IPS-NIHi11 (cell line): ENCODE measurements around the gene INHBC.
"Not testable (repeated sequence)": the region's sequence is repeated elsewhere in the genome, so short reads cannot be mapped to it uniquely, and the experiment has no call there.

ENCODE experiments used
- DNase-seq: peaks from one replicate; pipeline ENCODE4 v3.0.0; 2012; ENCODE audit warnings: mixed read lengths, low spot score

INHBC gene

DNA sequence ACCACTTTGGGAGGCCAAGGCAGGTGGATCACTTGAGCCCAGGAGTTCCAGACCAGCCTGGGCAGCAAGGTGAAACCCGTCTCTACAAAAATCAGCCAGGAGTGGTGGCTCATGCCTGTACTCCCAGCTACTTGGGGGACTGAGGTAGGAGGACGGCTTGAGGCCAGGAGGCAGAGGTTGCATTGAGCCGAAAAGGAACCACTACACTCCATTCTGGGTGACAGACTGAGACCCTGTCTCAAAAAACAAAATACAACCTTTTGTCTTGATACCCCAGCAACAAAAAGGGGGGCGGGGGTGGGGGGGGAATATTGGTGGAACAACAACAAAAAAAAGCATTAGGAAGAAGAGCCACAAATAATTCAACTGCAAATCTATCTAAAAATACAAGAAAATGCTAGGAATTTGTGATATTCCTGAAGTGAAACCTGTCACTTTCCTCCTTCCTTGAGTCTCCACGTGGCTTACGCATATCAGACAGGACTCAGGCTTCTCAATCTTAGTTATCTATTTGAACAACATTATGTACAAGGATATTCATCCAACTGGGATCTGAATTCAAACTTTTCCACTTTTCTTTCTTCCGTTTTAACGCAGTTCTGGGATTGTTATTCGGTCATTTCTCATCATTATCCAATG lies 5.0 kb upstream of the INHBC start:
- DNase-seq = no peak

DNA sequence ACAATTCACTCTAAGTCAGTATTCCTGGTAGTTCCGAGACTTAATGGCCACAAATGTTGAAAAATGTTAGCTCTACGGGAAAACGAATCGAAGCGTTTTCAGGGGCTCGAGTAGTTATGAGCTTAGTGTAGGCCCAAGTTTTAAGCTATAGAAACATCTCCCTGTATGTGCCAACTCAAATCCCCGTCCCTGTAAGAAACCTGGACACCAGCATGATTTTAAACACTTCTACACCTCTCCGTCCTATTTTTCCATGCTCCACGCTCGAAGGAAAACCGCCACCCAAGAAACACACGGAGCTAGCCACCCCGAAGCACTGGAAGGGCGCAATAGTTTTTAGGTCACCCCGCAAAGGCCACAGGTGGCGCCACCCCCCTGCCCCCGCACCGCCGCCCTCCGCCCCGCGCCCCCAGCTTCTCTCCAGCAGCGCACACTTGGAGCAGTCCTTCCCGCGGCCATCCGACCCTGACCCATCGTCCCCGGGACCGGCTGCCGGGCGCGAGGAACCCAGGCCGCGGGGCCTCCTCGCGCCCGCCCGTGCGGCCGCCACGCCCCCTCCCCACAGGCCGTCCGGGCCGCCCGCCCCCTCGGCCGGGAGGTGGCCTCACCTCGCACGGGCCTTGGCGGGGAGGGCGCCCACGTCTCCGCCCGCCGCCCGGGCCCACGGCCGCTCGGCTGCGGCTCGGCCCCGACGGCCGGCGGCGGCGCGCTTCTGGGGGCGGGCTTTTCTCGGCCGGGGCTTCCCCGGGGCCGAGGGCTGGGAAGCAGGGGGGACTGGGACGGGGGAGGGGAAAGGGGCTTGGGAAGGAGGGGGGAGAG lies 4.3 kb upstream of the INHBC start:
- no peak for DNase-seq

DNA sequence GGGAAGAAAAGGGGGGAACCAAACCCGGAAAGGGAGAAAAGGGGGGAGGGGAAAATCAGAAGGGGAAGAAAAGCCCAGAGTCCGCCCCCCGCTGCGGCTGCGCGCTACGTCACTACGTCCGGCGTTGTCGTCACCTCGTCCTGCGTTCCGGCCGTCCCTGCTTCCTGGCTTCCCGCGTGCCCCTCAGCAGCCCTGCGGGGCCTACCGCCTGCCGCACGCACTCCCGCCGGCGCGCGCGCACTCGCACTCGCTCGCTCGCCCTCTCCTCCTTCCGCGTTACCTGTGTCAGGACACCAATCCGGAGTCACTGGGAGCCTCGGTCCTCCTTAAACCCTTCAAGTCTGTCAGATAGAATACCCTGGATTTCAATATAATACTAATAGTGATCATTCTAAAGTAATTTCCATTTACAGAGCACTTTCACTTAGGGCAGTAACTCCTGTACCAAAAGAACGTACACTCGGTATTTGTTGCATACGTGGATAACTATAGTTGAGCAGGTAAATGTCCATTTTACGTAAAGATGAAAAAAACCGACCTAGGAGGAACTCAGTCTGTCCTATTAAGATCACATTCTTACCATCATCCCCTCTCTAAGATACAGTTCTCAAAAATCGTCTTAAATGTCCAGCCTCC lies 3.5 kb upstream of the INHBC start, which contains the start of gene R3HDM2:
R3HDM2 (minus strand) TSS at position 113 of the 636 bp plus-strand sequence. CDS start 120,615 bp downstream, outside the sequence.
- DNase-seq = peak; percentile 99

DNA sequence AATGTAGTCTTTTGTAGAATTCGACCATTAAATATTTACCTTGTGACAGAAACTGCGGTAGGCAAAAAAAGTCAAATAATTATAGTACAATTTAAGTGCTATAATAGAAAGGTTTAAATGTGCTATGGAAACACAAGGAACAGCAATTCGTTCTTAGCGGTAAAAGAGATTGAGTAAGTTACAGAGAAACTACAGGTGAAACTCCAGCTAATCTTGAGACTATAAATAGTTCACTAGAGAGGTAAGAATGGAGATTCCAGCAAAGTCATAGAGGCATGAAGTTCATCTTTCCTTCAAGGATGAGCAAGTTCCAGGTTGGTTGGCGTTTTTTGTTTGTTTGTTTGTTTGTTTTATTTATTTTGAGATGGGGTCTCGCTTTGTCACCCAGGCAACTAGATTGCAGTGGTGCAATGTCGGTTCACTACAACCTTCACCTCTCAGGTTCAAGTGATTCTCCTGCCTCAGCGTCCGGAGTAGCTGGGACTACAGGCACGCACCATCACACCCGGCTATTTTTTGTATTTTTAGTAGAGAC lies 2.9 kb upstream of the INHBC start:
- DNase-seq = no peak

DNA sequence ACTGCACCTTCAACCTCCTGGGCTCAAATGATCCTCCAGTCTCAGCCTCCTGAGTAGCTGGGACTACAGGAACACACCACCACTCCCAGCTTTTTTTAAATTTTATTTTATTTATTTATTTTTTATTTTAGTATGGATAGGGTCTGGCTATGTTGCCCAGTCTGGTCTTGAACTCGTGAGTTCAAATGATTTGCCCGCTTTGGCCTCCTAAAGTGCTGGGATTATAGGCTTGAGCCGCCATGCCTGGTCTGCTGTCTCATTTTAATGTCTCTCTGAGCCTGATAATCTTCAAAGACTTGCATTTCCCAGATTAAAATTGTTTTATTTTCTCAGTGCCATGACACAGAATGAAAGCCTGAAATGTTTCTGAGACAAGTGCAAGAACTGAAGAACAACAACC lies 1.2 kb upstream of the INHBC start:
- no peak for DNase-seq

DNA sequence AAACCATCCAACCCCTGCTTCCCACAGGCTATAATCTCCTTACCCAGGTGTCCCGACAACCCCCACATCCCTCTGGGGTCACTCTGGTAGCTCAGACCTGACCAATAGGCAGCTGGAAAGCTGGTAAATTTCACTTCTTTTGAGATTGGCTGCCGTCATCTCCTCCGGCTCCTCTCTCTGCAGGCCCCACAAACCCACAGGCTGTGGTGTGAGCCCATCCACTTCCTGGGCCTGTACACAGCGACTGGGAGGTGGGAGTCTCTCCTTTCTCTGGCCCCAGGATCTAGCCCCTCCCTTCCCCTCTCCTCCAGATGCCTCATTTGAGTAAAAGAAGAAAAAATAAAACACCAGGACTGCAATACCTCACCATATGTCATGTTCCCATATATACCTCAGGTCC lies 709 bp downstream of the INHBC start:
- no peak for DNase-seq

DNA sequence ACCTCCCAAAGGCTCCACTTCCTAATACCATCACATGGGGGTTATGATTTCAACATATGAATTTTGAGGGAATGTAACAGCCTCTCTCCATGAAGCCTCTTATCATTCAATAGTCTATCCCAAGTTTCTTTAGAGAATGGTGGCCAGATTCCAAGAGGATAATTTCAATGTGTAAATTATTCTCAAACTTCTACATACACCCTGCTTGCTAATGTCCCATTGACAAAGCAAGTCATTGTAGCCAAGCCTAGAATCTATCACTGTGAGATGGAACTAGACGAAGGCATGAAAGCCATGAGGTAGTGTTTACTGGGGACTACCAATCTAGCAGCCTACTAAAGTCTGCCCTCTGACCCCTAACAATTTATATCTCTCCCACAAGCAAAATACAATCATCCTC lies 3.8 kb downstream of the INHBC start:
- no peak for DNase-seq

DNA sequence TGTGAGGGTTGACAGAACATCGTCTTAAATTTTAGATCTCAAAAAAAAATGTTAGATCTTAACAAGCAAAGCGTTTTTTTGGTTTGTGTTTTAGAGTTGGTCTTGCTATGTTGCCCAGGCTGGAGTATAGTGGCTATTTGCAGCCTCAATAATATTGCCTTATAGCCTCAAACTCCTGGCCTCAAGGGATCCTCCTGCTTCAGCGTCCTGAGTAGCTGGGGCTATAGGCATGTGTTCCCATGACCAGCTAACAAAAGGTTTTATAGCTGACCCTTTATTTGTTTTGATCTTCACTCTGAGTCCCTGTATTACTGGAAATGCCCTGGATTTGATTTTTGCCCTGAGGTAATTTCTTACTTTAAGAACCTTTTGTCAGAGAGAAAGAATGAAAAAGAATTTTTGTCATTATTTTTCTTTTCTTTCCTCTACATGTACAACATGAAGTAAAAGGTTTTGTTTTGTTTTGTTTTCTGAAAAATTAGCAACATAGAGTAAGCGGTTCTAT lies 5.2 kb downstream of the INHBC start:
- DNase-seq = no peak

DNA sequence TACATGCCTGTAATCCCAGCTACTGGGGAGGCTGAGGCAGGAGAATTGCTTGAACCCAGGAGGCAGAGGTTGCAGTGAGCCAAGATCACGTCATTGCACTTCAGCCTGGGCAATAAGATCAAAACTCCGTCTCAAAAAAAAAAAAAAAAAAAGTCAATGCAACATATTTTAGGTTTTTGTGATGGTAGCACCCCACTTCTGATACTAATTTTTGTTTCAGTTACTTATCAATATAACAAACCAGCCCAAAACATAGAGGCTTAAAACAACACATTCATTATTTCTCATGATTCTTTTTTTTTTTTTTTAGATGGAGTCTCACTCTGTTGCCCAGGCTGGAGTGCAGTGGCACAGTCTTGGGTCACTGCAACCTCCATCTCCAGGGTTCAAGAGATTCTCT lies 6.8 kb downstream of the INHBC start:
- DNase-seq = not testable (repeated sequence)

DNA sequence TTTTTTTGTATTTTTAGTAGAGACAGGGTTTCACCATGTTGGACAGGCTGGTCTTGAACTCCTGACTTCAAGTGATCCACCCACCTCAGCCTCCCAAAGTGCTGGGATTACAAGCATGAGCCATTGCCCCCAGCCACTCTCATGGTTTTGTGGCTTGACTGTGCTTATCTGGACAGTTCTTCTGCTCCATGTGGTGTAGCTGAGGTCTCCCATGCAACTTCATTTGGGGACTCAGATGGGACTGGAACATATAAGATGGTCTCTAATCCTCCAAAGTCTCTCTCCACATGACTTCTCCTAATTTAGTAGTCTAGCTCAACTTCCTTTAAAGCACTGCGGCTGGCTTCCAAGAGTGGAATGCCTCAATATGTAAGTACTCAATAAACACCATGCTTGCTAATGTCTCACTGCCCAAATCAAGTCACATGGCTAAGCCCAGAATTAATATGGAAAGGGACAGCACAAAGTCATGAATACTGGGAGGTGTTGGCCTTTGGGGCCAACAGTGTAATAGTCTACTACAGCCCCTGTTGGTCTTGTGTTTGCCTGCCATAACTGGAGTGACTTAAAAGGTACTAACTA lies 7.4 kb downstream of the INHBC start:
- no peak for DNase-seq

DNA sequence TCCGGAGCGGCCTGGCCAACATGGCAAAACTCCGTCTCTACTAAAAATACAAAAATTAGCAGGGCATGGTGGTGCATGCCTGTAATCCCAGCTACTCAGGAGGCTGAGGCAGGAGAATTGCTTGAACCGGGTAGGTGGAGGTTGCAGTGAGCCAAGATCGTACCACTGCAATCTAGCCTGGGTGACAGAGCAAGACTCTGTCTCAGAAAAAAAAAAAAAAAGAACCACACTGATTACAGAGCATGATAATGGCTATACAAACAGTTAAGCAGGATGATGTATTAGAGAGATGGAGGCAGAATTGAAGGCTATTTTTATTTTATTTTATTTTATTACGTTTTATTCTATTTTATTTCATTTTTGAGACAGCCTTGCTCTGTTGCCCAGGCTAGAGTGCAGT lies 9.8 kb downstream of the INHBC start:
- DNase-seq = not testable (repeated sequence)

DNA sequence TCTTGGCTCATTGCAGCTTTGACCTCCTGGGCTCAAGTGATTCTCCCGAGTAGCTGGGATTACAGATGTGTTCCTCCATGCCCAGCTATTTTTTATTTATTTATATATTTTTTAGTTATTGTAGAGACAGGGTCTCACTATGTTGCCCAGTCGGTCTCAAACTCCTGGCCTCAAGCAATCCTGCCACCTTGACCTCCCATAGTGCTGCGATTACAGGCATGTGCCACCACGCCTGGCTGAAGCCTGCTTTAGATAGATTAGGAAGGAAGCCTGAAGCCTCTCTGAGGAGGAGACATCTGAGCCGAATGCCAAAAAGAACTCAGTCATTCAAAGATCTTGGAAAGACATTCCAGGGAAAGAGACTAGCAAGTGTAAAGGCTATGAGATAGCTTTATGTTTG lies 10.2 kb downstream of the INHBC start:
- no peak for DNase-seq

DNA sequence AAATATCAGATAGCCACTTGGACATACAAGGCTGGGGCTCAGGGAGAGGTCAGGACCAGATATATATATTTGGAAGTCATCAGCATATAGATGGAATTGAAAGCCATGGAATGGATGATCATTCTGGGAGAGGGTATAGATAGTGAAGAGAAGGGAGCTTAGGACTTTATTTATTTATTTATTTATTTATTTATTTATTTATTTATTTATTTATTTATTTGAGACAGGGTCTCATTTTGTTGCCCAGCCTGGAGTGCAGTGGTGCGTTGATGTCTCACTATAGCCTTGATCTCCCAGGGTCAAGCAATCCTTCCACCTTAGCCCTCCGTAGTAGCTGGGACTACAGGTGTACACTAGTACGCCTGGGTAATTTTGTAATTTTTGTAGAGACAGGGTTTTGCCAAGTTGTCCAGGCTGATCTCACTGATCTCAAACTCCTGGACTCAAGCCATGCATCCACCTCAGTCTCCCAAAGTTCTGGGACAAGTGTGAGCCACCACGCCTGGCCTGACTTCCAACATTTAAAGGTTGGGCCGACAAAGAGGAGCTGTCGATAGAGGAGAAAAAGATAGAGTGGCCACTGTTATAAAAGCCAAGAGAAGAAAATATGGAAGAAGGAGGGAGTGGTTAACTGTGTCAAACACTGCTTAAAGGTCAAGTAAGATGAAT lies 11.8 kb downstream of the INHBC start:
- no peak for DNase-seq

DNA sequence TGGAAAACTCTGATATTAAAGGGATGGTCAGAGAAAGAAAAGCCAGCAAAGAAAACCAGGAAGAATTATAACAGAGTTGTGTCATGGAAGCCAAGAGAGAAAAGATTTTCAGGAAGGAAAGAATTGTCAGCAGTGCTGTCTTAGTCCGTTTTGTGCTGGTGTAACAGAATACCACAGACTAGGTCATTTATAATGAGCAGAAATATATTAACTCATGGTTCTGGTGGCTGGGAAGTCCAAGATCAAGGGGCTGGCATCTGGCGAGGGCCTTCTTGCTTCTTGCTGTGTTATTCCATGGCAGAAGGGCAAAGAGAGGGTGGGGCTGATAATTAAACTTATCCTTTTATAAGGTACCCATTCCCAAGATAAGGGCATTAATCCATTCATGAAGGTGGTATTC lies 14.1 kb downstream of the INHBC start:
- no peak for DNase-seq

DNA sequence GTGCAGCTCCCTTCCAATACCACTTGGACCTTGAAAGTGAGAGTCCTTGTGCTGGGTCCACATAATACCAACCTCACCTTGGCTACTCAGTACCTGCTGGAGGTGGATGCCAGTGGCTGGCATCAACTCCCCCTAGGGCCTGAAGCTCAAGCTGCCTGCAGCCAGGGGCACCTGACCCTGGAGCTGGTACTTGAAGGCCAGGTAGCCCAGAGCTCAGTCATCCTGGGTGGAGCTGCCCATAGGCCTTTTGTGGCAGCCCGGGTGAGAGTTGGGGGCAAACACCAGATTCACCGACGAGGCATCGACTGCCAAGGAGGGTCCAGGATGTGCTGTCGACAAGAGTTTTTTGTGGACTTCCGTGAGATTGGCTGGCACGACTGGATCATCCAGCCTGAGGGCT lies 14.8 kb downstream of the INHBC start:
- no peak for DNase-seq

DNA sequence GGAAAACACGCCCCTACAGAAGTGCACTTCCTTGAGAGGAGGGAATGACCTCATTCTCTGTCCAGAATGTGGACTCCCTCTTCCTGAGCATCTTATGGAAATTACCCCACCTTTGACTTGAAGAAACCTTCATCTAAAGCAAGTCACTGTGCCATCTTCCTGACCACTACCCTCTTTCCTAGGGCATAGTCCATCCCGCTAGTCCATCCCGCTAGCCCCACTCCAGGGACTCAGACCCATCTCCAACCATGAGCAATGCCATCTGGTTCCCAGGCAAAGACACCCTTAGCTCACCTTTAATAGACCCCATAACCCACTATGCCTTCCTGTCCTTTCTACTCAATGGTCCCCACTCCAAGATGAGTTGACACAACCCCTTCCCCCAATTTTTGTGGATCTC lies 15.5 kb downstream of the INHBC start:
- DNase-seq = no peak

DNA sequence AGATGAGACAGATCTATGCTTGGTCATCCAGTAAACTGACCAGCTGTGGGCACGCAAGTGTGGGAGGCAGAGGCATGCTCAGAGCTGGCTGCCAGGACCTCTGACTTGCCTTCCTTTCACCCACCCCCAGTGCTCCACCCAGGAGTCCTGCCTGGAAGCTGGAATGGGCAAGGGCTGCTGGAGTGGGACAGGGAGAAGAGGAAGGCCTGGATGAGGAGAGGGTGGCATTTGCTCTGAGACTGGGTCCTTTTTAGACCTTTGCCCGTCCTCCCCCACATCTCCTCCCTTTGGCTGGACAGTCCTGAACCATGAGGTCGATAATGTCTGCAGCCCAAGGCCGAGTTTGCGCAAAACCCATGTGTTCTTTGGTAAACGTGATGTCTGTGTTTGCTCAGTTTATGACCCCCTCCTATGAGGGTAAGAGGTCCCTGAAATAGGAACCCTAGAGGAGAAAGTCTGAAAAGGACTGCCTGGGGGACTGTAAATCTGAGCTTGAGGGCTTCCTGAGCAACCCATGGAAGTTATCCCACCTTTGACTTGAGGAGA lies 16.7 kb downstream of the INHBC start:
- no peak for DNase-seq

DNA sequence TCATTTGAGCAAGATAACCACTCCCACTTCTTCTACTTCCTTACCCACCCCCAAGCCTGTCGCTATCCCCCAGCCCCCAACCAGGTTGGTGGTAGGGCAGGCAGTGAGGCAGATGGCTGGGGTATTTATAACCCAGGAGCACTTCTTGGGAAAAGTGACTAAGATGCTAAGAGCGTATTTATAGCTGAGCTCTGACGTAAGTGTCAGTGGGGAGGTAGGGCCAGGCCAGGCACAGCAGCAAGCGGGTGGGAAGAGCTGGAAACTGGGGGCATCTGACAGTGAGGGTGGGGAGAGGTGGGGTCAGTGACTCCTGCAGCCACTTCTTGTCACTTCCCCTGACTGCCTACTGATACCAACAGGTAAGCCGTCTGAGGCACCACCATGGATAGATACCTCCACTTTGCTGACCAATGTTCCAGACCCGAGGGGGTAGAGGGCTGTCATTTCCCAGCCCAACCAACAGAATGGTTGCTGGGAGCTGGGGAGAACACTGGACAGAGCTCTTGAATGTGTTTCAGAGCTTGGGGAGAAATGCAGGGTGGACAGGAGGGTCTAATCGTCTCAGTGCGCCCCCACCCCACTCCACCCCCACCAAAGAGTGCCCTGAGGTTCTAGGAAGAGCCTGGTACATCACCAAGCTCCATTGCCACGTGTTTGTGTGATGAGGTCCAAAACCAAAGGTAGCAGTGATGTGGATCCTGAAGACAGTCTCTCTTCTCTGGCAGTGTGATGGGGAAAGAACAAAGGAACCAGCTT lies 17.8 kb downstream of the INHBC start:
- no peak for DNase-seq

DNA sequence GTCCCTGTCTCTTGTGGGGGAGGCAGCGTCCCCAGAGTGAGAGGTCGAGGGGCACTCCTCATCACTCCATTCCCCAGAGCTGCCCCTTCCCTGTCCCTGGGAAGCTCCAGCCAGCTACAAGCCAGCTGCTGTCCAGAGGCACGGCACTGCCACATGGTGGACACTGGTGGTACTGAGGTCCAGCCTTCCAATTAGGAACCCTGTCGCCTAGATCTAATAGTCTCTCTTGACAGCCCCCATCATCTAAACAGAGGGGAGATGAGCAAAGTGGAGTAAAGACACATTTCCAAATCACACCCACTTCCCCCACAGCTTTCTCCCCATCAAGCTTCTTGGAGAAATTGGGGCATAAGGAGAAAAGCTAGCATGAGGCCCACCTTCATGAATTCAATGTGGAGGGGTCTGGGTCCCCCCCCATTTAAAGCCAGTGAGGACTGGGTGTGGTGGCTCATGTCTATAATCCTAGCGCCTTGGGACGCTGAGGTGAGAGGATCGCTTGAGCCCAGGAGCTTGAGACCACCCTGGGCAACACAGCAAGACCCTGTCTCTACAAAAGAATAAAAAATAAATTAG lies 18.4 kb downstream of the INHBC start:
- peak; percentile 74 for DNase-seq

DNA sequence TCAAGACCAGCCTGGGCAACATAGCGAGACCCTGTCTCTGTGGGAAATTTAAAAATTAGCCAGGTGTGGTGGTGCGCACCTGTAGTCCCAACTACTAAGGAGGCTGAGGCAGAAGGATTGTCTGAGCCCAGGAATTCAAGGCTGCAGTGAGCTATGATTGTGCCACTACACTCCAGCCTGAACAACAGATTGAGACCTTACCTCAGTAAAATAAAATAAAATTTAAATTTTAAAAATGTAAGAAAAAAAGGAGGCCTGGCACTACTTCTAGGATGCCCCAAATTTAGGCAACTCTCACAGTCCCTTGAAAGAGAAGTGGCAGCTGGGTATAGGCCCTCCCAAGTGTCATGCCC lies 19.6 kb downstream of the INHBC start:
- DNase-seq = no peak
